Astrocyte (in vitro differentiated cells and primary cell): Measurements from ENCODE around the gene PGD. TPM values are rescaled to one million over a fixed set of nuclear protein-coding genes. Genes with fewer than 3 reads are reported as not detected.

Source experiments
- DNase-seq: peaks from one replicate; pipeline ENCODE4 v3.0.0-alpha.2; 2010; ENCODE audit warnings: low read depth
- FAIRE-seq: peaks from 2 replicates; lab custom pipeline; 2011; peaks lifted over from hg19 to GRCh38; lab: Jason Lieb, UNC
- H2AFZ ChIP-seq: 2 replicates; pipeline ENCODE4 v1.6.0; 2012; ENCODE audit warnings: low read depth, low read length, inconsistent platforms
- H3K27ac ChIP-seq: 2 replicates; pipeline ENCODE4 v1.5.1; 2011; ENCODE audit warnings: low read depth, low read length, inconsistent platforms
- H3K27me3 ChIP-seq: 2 replicates; pipeline ENCODE4 v1.6.0; 2011; ENCODE audit warnings: low read length, inconsistent platforms; ENCODE audit not compliant: insufficient read depth
- H3K36me3 ChIP-seq: 2 replicates; pipeline ENCODE4 v1.5.1; 2011; ENCODE audit warnings: low read length, inconsistent platforms; ENCODE audit not compliant: insufficient read depth
- H3K4me1 ChIP-seq: 2 replicates; pipeline ENCODE4 v1.5.1; 2011; ENCODE audit warnings: low read length, inconsistent platforms; ENCODE audit not compliant: insufficient read depth
- H3K4me2 ChIP-seq: 2 replicates; pipeline ENCODE4 v1.6.0; 2012; ENCODE audit warnings: low read length, inconsistent platforms
- H3K4me3 ChIP-seq: 2 replicates; pipeline ENCODE4 v1.5.1; 2011; ENCODE audit warnings: low read depth, mild to moderate bottlenecking, low read length, inconsistent platforms; ENCODE audit not compliant: insufficient read depth
- H3K79me2 ChIP-seq: 2 replicates; pipeline ENCODE4 v1.6.0; 2012; ENCODE audit warnings: mild to moderate bottlenecking, low read length, inconsistent platforms; ENCODE audit not compliant: insufficient read depth
- H3K9ac ChIP-seq: 2 replicates; pipeline ENCODE4 v1.6.0; 2012; ENCODE audit warnings: mild to moderate bottlenecking, low read length, inconsistent platforms
- H3K9me3 ChIP-seq: 2 replicates; pipeline ENCODE4 v1.5.1; 2012; ENCODE audit warnings: low read depth, mild to moderate bottlenecking, low read length, inconsistent platforms; ENCODE audit not compliant: insufficient read depth
- H4K20me1 ChIP-seq: 2 replicates; pipeline ENCODE4 v1.6.0; 2012; ENCODE audit warnings: low read length, inconsistent platforms; ENCODE audit not compliant: insufficient read depth
- H3K27ac Mint-ChIP-seq: one replicate; pipeline ENCODE4 v1.8.0; 2021; ENCODE audit warnings: mild to moderate bottlenecking, mixed read lengths; ENCODE audit not compliant: unreplicated experiment
- H3K27me3 Mint-ChIP-seq: one replicate; pipeline ENCODE4 v1.8.0; 2021; ENCODE audit warnings: low read depth, mixed read lengths; ENCODE audit not compliant: unreplicated experiment
- H3K36me3 Mint-ChIP-seq: one replicate; pipeline ENCODE4 v1.8.0; 2021; ENCODE audit warnings: low read depth, mixed read lengths; ENCODE audit not compliant: unreplicated experiment
- H3K4me1 Mint-ChIP-seq: one replicate; pipeline ENCODE4 v1.8.0; 2021; ENCODE audit warnings: low read depth, mixed read lengths; ENCODE audit not compliant: unreplicated experiment
- H3K4me3 Mint-ChIP-seq: one replicate; pipeline ENCODE4 v1.8.0; 2021; ENCODE audit warnings: mild to moderate bottlenecking, moderate library complexity, mixed read lengths; ENCODE audit not compliant: unreplicated experiment
- H3K9me3 Mint-ChIP-seq: one replicate; pipeline ENCODE4 v1.8.0; 2021; ENCODE audit warnings: mild to moderate bottlenecking, mixed read lengths; ENCODE audit not compliant: unreplicated experiment
- CTCF ChIP-seq: IDR thresholded peaks from 2 replicates; pipeline ENCODE4 v1.5.1; 2011; ENCODE audit warnings: low read depth, mild to moderate bottlenecking, inconsistent platforms, low read length, moderate library complexity; ENCODE audit not compliant: insufficient read depth
- EZH2 ChIP-seq: IDR thresholded peaks from 2 replicates; pipeline ENCODE4 v1.6.1; 2012; ENCODE audit warnings: mild to moderate bottlenecking, low read length, inconsistent platforms; ENCODE audit not compliant: insufficient read depth
- total RNA-seq: library from RNA; stranded (reverse); gene quantifications from 2 replicates; pipeline ENCODE4 v1.2.1, GENCODE V29; 2021

The PGD gene
- total RNA-seq, 1 donor from 2014 or later, result 224 TPM

- DNase-seq, result no peak
- TF ChIP-seq EZH2, result no peak
- TF ChIP-seq CTCF, result no peak
- no peak overlapping the region for H3K27ac Mint-ChIP-seq
- no peak overlapping the region for H3K4me2 ChIP-seq
- H3K4me3 Mint-ChIP-seq, result no peak overlapping the region
- H3K27me3 ChIP-seq, result no peaks in the 10 kb centered on the region
- no peak overlapping the region for H3K4me3 ChIP-seq
- H3K4me1 Mint-ChIP-seq, result peaks cover 6% of the 10 kb centered on the region
- peaks cover 34% of the 10 kb centered on the region for H3K36me3 ChIP-seq
- no peaks in the 10 kb centered on the region for H3K27me3 Mint-ChIP-seq
- H3K4me1 ChIP-seq, result no peaks in the 10 kb centered on the region
- H3K36me3 Mint-ChIP-seq, result peaks cover 20% of the 10 kb centered on the region
- no peaks in the 10 kb centered on the region for H3K79me2 ChIP-seq
- peaks cover 2% of the 10 kb centered on the region for H4K20me1 ChIP-seq
- no peak overlapping the region for H3K27ac ChIP-seq
- no peaks in the 10 kb centered on the region for H3K9me3 ChIP-seq
- H3K9ac ChIP-seq, result no peak overlapping the region
- no peak overlapping the region for H2AFZ ChIP-seq
- FAIRE-seq, result no peak
- H3K9me3 Mint-ChIP-seq, result no peaks in the 10 kb centered on the region
Observed at GRCh38 chr1:10419351-10419750, 20.5 kb downstream of the PGD start.

- no peaks in the 10 kb centered on the region for H3K4me1 Mint-ChIP-seq
- no peak overlapping the region for H3K27ac Mint-ChIP-seq
Observed at GRCh38 chr1:10421637-10422036, 22.8 kb downstream of the PGD start.

GRCh38 chr1:10424034-10424433, 25.2 kb downstream of the PGD start:
- no peaks in the 10 kb centered on the region for H3K9me3 ChIP-seq
- peaks cover 10% of the 10 kb centered on the region for H3K36me3 ChIP-seq
- no peak overlapping the region for H3K27ac ChIP-seq
- no peaks in the 10 kb centered on the region for H3K4me1 ChIP-seq
- no peaks in the 10 kb centered on the region for H3K79me2 ChIP-seq
- H3K4me3 ChIP-seq, result no peak overlapping the region
- H4K20me1 ChIP-seq, result no peaks in the 10 kb centered on the region
- H3K36me3 Mint-ChIP-seq, result peaks cover 6% of the 10 kb centered on the region
- no peak overlapping the region for H3K4me2 ChIP-seq
- H3K9ac ChIP-seq, result no peak overlapping the region
- H3K9me3 Mint-ChIP-seq, result no peaks in the 10 kb centered on the region
- H3K27me3 Mint-ChIP-seq, result no peaks in the 10 kb centered on the region
- no peak overlapping the region for H3K4me3 Mint-ChIP-seq
- no peaks in the 10 kb centered on the region for H3K4me1 Mint-ChIP-seq
- DNase-seq (no peak), FAIRE-seq (no peak)
- H3K27ac Mint-ChIP-seq, result no peak overlapping the region
- no peak overlapping the region for H2AFZ ChIP-seq
- no peaks in the 10 kb centered on the region for H3K27me3 ChIP-seq
- TF ChIP-seq EZH2 (no peak), CTCF (no peak)

More at GRCh38 chr1:10421637-10422036, 22.8 kb downstream of the PGD start:
- FAIRE-seq, result no peak
- H3K79me2 ChIP-seq, result no peaks in the 10 kb centered on the region
- peaks cover 2% of the 10 kb centered on the region for H4K20me1 ChIP-seq
- Mint-ChIP-seq H3K9me3 (no peaks in the 10 kb centered on the region), H3K36me3 (peaks cover 13% of the 10 kb centered on the region), H3K4me3 (no peak overlapping the region), H3K27me3 (no peaks in the 10 kb centered on the region)
- H2AFZ ChIP-seq, result no peak overlapping the region
- peaks cover 25% of the 10 kb centered on the region for H3K36me3 ChIP-seq
- TF ChIP-seq EZH2, result no peak
- no peak overlapping the region for H3K9ac ChIP-seq
- H3K4me1 ChIP-seq, result no peaks in the 10 kb centered on the region
- no peaks in the 10 kb centered on the region for H3K9me3 ChIP-seq
- no peaks in the 10 kb centered on the region for H3K27me3 ChIP-seq
- no peak for DNase-seq
- no peak overlapping the region for H3K4me2 ChIP-seq
- H3K4me3 ChIP-seq, result no peak overlapping the region
- H3K27ac ChIP-seq, result no peak overlapping the region
